Glutamatergic neuron (in vitro differentiated cells): ENCODE measurements around the gene AGPS. TPM values are rescaled to one million over a fixed set of nuclear protein-coding genes. Genes with fewer than 3 reads are reported as not detected.
"Not testable (repeated sequence)": the region's sequence is repeated elsewhere in the genome, so short reads cannot be mapped to it uniquely, and the experiment has no call there.

ENCODE experiments used
- DNase-seq: peaks from one replicate; pipeline ENCODE4 v3.0.0; 2022
- H3K27ac Mint-ChIP-seq: one replicate; pipeline ENCODE4 v1.8.0; 2020; ENCODE audit warnings: mild to moderate bottlenecking, mixed read lengths, inconsistent platforms; ENCODE audit not compliant: unreplicated experiment
- H3K27me3 Mint-ChIP-seq: one replicate; pipeline ENCODE4 v1.8.0; 2020; ENCODE audit warnings: mild to moderate bottlenecking, moderate library complexity, mixed read lengths, inconsistent platforms; ENCODE audit not compliant: unreplicated experiment
- H3K36me3 Mint-ChIP-seq: one replicate; pipeline ENCODE4 v1.8.0; 2020; ENCODE audit warnings: mild to moderate bottlenecking, mixed read lengths, inconsistent platforms; ENCODE audit not compliant: unreplicated experiment
- H3K4me1 Mint-ChIP-seq: one replicate; pipeline ENCODE4 v1.8.0; 2020; ENCODE audit warnings: mild to moderate bottlenecking, low read depth, mixed read lengths, inconsistent platforms; ENCODE audit not compliant: unreplicated experiment
- H3K4me3 Mint-ChIP-seq: one replicate; pipeline ENCODE4 v1.8.0; 2020; ENCODE audit warnings: mild to moderate bottlenecking, mixed read lengths, inconsistent platforms; ENCODE audit not compliant: unreplicated experiment
- H3K9me3 Mint-ChIP-seq: one replicate; pipeline ENCODE4 v1.8.0; 2020; ENCODE audit warnings: mild to moderate bottlenecking, moderate library complexity, mixed read lengths, inconsistent platforms; ENCODE audit not compliant: unreplicated experiment
- total RNA-seq: library from RNA; stranded (reverse); fragmentation: NEBNext Ultra II Directional; extraction: Animal tissue kit (Norgen Biotek cat#: 25700); gene quantifications from one replicate; pipeline ENCODE4 v1.2.1, GENCODE V29; 2021; ENCODE audit not compliant: unreplicated experiment
- TF ChIP-seq, protein P1 (sequence below): fragments of 200-600 bp; sonication (generic); IDR thresholded peaks from one replicate; pipeline ENCODE4 v1.5.0; 2021; ENCODE audit not compliant: partially characterized antibody, unreplicated experiment

AGPS gene
- total RNA-seq, 1 donor from 2014 or later: 50.8 TPM

DNA sequence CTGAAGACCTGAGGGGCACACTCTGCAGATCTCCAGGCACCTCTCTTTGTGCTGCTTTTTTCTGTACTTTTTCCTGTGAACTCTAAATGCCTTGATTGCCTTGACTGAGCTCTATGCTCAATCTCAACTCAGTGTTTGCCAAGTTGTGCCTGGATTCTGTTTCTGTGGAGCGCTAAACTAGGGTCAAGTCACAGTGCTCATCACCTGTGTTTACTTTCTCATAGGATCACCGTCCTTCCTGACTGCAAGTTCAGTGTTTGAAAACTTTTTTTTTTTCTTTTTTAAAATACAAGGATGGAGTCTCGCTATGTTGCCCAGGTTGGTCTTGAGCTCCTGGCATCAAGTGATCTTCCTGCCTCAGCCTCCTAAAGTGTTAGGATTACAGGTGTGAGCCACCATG is 62.6 kb downstream of the AGPS start:
- H3K27ac Mint-ChIP-seq: no peak overlapping the region
- no peak overlapping the region for H3K4me3 Mint-ChIP-seq
- H3K9me3 Mint-ChIP-seq: peaks cover 7% of the 10 kb centered on the region
- H3K4me1 Mint-ChIP-seq: no peaks in the 10 kb centered on the region
- H3K27me3 Mint-ChIP-seq: no peaks in the 10 kb centered on the region
- H3K36me3 Mint-ChIP-seq: peaks cover 26% of the 10 kb centered on the region
- no peak for DNase-seq
- TF ChIP-seq, protein P1, sequence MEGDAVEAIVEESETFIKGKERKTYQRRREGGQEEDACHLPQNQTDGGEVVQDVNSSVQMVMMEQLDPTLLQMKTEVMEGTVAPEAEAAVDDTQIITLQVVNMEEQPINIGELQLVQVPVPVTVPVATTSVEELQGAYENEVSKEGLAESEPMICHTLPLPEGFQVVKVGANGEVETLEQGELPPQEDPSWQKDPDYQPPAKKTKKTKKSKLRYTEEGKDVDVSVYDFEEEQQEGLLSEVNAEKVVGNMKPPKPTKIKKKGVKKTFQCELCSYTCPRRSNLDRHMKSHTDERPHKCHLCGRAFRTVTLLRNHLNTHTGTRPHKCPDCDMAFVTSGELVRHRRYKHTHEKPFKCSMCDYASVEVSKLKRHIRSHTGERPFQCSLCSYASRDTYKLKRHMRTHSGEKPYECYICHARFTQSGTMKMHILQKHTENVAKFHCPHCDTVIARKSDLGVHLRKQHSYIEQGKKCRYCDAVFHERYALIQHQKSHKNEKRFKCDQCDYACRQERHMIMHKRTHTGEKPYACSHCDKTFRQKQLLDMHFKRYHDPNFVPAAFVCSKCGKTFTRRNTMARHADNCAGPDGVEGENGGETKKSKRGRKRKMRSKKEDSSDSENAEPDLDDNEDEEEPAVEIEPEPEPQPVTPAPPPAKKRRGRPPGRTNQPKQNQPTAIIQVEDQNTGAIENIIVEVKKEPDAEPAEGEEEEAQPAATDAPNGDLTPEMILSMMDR: no peak

DNA sequence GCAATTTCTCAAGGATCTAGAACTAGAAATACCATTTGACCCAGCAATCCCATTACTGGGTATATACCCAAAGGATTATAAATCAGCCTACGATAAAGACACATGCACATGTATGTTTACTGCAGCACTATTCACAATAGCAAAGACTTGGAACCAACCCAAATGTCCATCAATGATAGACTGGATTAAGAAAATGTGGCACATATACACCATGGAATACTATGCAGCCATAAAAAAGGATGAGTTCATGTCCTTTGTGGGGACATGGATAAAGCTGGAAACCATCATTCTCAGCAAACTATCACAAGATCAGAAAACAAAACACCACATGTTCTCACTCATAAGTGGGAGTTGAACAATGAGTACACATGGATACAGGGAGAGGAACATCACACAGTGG is 67.2 kb downstream of the AGPS start:
- not testable (repeated sequence) for H3K27me3 Mint-ChIP-seq, H3K9me3 Mint-ChIP-seq, DNase-seq, H3K4me3 Mint-ChIP-seq, H3K27ac Mint-ChIP-seq, H3K4me1 Mint-ChIP-seq
- H3K36me3 Mint-ChIP-seq: peaks cover 21% of the 10 kb centered on the region

DNA sequence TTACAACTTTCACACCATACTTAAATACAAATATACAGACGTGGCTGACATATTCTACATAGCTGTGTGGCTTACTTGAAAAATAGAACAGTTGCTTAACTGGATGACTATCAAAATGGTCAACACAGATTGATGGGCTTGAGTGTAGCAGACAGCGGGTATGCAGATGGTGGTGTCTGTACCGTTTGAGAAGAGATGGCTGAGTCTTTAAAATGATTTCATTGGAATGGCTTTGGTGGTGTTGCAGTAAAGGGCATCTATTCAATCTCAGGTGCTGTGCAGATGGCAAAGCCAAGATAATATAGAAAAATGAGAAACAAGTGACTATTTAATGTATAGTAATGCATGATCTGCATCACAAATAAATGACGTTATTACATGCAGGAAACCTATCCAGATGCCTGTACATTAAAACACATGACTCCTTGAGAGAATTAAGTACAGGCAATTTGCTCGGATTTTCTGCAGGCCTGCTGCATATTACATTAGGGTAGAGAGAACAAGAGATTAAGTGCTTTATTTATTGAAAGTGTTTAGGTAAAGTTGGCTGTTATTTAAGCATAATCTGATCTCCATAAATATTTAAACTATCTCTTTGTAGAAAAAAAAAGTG is 68.5 kb downstream of the AGPS start:
- H3K4me3 Mint-ChIP-seq: no peak overlapping the region
- peaks cover 2% of the 10 kb centered on the region for H3K27me3 Mint-ChIP-seq
- H3K36me3 Mint-ChIP-seq: peaks cover 21% of the 10 kb centered on the region

DNA sequence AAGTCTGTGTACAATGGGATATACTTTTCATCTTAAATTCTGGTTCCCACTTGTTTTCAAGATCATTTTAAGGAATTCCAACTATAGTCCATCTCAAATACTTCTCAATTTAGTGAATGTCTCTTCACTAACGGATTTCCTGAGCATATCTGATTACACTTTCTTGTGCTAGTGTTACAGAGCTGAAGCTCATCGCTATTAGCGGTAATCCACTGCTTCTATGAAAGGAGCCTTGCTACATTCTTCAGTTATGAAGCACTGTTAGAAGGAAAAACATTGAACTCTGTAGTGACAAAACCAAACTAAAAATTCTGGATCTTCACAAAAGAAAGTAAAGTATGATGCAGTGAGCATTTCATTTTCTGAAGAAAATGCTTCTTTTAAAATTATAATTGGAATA is 72.0 kb downstream of the AGPS start:
- Mint-ChIP-seq H3K4me1 (peaks cover 6% of the 10 kb centered on the region), H3K9me3 (no peaks in the 10 kb centered on the region), H3K36me3 (no peaks in the 10 kb centered on the region), H3K27ac (no peak overlapping the region), H3K27me3 (peaks cover 2% of the 10 kb centered on the region), H3K4me3 (no peak overlapping the region)
- no peak for DNase-seq
- TF ChIP-seq, protein P1: no peak

More for the DNA sequence above, 68.5 kb downstream of the AGPS start:
- peaks cover 4% of the 10 kb centered on the region for H3K9me3 Mint-ChIP-seq
- H3K27ac Mint-ChIP-seq: peak overlapping the region; percentile 44
- TF ChIP-seq, protein P1: no peak
- DNase-seq: no peak
- peaks cover 6% of the 10 kb centered on the region for H3K4me1 Mint-ChIP-seq

DNA sequence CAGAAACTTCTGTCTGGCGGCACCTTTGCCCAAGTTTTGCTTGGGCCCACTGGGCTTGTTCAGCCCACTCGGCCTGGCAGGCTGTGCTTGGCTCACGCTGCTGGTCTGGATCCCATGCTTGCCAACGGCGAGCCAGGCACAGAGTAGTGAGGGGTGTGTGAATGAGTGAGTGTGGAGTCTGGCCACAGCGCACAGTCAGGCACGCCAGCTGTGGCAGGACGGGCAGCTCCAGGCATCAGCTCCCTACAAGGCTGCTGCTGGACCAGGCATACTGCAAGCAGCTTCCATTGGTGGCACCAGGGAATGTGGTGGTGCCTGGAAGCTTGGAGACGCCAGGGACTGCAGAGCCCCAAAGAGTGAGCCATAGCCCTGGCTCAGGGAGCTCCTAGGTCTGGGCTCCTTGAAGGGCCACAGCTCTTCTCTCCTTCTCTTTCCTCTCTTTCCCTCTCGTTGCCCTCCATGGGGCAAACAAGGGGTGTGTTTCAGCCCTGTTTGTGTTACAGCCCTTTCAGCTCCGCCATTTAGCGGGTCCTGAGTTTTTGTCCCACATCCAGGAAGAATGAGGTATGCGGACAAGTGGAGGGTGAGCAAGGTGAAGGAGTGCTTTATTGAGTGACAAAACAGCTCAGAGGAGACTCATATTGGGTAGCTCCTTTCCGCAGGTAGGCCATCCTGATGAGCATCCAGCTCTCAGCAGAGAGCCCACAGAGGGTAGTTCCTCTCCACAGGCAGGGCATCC is 73.0 kb downstream of the AGPS start:
- H3K27ac Mint-ChIP-seq: no peak overlapping the region
- TF ChIP-seq, protein P1: no peak
- H3K27me3 Mint-ChIP-seq: peaks cover 5% of the 10 kb centered on the region

More for the DNA sequence above, 73.0 kb downstream of the AGPS start:
- peaks cover 6% of the 10 kb centered on the region for H3K36me3 Mint-ChIP-seq
- peaks cover 6% of the 10 kb centered on the region for H3K4me1 Mint-ChIP-seq
- no peak for DNase-seq
- H3K9me3 Mint-ChIP-seq: no peaks in the 10 kb centered on the region
- H3K4me3 Mint-ChIP-seq: no peak overlapping the region
